ENCODE measurements around the gene MCF2L2.

MCF2L2 gene

DNA sequence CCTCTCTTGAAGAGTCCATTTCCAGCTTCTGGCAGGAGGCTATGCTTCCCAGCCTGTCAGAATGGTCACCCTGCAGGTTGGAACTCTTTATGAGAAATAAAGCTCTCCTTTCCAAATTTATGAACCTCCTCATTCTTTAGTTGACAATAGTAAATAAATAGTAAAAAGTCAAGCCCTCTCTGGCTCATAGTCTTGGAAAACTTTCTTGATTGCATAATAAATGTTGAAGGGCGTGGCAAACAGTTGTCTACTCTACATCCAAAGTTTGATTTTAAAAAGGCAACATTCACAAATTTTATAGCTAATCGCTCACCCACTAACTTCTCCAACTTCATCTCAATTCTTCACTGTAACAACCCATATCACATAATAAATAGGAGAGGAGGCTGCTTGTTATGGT is 58.8 kb downstream of the MCF2L2 start:
- no peak for DNase-seq (ENCODE audit: low spot score)

DNA sequence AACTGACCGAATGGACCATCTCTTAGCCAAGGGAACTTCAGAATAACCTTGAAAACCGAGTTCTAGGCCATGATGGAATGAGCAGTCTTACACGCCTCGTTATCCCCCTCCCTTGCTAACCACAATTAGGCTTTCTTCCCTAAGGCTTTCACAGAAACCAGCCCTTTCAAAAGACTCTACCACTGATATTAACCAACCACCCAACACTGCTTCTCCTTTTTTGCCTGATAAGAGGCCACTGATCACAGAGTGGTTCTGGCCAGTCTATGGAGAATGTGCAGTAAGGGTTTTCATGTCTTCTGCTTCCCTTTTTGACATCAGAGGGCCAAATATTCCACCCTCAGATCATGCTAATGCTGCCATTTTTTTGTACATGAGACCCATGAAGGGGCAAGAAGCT is 59.3 kb downstream of the MCF2L2 start:
- no peak for DNase-seq (ENCODE audit: low spot score)

GRCh38 chr3:183360971-183361624 is 67.3 kb downstream of the MCF2L2 start:
- no peak for DNase-seq (ENCODE audit: low spot score)

- DNase-seq (ENCODE audit: low spot score): no peak
Measured at GRCh38 chr3:183359036-183359435, 69.4 kb downstream of the MCF2L2 start.

GRCh38 chr3:183357564-183358079 is 70.8 kb downstream of the MCF2L2 start:
- no peak for DNase-seq (ENCODE audit: low spot score)

- no peak for DNase-seq (ENCODE audit: low spot score)
Measured at GRCh38 chr3:183356920-183357319, 71.5 kb downstream of the MCF2L2 start.

GRCh38 chr3:183354874-183355273 is 73.5 kb downstream of the MCF2L2 start:
- DNase-seq (ENCODE audit: low spot score): no peak

DNA sequence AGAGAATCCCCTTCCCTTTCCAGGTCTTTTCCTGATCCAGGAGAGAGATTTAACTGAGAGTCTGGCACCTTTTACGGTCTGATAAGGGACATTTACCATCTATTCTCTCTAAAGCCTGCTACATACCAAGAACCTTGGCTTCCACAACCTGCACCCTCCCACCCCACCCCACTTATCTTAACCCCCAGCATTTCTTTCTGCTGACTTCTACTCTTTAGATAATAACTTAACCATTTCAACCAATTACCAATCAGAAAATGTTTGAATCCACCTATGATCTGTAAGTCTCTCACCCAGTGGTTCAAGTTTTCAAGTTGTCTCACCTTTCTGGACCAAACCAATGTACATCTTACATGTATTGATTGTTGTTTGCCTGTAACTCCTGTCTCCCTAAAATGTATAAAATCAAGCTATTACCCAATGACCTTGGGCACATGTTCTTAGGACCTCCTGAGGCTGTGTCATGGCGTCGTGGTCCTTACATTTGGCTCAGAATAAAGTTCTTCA is 74.0 kb downstream of the MCF2L2 start:
- no peak for DNase-seq (ENCODE audit: low spot score)

DNA sequence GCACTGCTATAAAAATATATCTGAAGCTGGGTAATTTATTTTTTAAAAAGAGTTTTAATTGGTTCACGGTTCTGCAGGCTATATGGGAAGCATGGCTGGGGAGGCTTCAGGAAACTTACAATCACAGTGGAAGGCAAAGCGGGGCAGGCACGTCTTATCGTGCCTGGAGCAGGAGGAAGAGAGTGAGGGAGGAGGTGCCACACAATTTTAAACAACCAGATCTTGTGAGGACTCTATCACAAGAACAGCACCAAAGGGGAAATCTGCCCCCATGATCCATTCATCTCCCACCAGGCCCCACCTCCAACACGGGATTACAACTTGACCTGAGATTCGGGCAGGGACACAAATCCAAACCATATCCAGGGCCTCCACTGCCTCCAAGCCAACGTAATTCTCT is 75.0 kb downstream of the MCF2L2 start:
- no peak for DNase-seq (ENCODE audit: low spot score)

DNA sequence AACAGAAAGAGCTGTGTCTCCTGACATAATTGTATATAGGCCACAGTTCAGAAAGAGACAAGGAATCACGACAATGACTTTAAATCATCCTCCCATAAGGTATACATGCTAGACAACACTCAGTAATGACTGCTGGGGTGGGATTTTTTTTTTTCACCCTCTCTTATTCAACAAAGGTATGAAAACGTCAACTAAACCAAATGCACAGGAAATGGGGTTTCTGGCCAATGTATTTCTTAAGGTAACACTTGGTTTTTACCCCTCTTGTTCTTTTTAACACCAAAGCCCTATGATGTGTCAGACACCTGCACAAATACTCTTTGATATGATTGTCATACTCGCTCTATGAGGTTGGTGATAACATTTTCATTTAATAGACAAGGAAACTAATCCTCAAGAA is 78.3 kb downstream of the MCF2L2 start:
- no peak for DNase-seq (ENCODE audit: low spot score)

DNA sequence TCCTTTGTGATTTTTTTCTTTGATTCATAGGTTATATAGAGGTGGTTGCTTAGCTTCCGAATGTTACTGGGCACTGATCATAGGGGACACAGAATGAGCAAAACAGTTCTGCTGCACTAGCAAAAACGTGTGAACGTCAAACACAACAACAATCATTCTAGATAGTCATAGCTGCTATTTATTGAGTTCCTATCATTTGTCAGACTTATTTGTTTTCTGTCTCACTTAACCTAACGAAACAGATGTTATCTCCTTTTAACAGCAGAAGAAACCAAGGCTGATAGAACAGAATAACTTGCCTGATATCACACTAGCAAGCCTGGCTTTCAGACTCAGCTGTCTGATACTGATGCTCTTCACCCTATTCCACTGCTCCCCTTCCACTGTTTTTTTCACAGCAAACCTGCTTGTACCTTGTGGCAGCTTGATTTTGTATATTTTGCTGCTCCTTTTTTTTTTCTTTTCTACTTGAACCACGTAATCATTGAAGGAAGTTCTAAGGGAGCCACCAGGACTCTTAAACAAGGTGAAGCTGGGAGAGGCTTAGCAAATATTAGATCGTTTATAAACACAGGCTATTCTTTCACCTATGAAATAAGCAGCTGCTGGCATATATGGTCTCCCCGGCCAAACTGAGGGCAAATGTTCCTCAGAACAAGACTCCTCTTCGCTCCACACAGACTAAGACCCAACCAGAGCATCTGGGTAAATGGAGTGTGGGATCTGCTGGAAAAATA is 78.8 kb downstream of the MCF2L2 start:
- DNase-seq (ENCODE audit: low spot score): no peak

GRCh38 chr3:183342824-183343223 is 85.6 kb downstream of the MCF2L2 start:
- no peak for DNase-seq (ENCODE audit: low spot score)

- no peak for DNase-seq (ENCODE audit: low spot score)
Measured at GRCh38 chr3:183341545-183342288, 86.7 kb downstream of the MCF2L2 start.

- no peak for DNase-seq (ENCODE audit: low spot score)
Measured at GRCh38 chr3:183340222-183340621, 88.2 kb downstream of the MCF2L2 start.

DNA sequence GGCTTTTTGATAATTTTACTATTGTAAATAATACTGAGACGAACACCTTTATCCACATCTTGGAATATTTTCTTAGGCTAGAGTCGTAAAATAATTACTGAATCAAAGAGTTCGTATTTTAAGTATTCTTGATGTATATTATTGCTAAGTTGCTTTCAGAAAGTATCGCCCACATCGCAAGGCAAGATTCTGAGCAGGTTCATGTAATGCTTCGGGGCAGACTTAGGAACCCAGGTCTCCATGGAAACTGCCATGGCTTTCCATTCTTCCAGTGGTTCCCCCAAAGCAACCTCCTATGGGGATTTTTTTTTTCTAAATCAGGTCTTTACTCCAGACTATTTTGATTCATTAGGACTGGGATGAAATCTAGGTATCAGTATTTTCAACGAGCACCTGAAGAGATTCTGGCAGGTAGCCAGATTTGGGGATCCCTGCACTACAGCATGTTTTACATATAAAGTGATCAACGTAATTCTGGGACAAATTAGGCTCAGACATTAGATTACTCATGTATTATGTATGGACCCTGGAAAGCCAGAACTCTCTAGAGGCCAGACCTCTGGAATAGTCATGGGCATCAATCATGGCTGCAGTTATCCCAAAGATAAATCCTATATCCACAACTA is 88.8 kb downstream of the MCF2L2 start:
- DNase-seq (ENCODE audit: low spot score): no peak

GRCh38 chr3:183338520-183338919 is 89.9 kb downstream of the MCF2L2 start:
- DNase-seq (ENCODE audit: low spot score): no peak

- DNase-seq (ENCODE audit: low spot score): no peak
Measured at GRCh38 chr3:183332487-183332886, 95.9 kb downstream of the MCF2L2 start.

GRCh38 chr3:183331498-183331897 is 96.9 kb downstream of the MCF2L2 start:
- no peak for DNase-seq (ENCODE audit: low spot score)

DNA sequence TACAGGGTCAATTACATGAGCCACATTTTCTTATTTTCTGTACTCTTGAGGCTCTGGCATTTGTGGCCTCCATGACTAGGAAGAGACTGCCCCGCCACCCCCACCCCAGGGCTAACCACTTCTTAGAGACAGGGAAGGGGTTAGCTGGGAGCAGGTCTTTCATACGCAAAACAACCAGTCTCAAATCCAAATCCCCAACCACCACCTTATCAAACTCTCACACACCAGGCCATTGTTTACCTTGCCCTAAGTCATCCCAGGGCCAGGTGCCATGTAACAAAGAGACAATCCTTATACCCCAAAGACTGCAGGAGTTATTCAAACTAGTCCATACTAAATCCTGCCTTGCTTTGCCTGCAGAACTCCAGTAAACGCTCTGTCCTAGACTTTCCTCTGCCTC is 97.5 kb downstream of the MCF2L2 start:
- no peak for DNase-seq (ENCODE audit: low spot score)

- DNase-seq (ENCODE audit: low spot score): no peak
Measured at GRCh38 chr3:183329543-183329942, 98.9 kb downstream of the MCF2L2 start.

- DNase-seq (ENCODE audit: low spot score): no peak
Measured at GRCh38 chr3:183328823-183329222, 99.6 kb downstream of the MCF2L2 start.

DNA sequence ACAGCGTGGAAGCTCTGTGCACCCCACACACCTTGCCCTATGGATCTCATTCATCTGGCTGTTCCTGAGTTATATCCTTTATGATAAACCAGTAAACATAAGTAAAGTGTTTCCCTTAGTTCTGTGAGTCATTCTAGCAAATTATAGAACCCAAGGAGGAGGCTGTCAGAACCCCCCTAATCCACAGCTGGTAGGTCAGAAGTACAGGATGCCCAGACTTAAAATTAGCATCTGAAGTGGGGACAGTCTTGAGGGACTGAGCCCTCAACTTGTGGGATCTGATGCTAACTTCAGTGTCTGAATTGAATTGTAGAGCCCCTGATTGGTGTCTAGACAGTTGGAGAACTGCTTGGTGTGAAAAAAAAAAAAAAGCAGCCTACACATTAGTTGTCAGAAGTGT is 100.3 kb downstream of the MCF2L2 start:
- no peak for DNase-seq (ENCODE audit: low spot score)

Measured in HuH-7.5 (cell line).